Liver (tissue), 9 donors: ENCODE data around the gene OR10A4. TPM values are rescaled to one million over a fixed set of nuclear protein-coding genes. Genes with fewer than 3 reads are reported as not detected.

Experiments
- DNase-seq: peaks from one replicate; pipeline ENCODE4 v3.0.0-alpha.2; 2017; ENCODE audit warnings: low spot score
- H3K27ac ChIP-seq, 2 donors: one replicate each; pipeline ENCODE4 v1.7.0; 2013; ENCODE audit warnings: inconsistent platforms in 2 of 2, low read length in 2 of 2, control low read depth in 1 of 2, low read depth in 1 of 2, mild to moderate bottlenecking in 1 of 2
- H3K27me3 ChIP-seq, 4 donors: one replicate each; pipeline versions ENCODE4 v1.6.1 to v1.7.0; 2013; ENCODE audit warnings: low read length in 3 of 4, inconsistent platforms in 1 of 4, mild to moderate bottlenecking in 1 of 4, moderate library complexity in 1 of 4; ENCODE audit not compliant: control insufficient read depth in 4 of 4, insufficient read depth in 4 of 4
- H3K36me3 ChIP-seq, 4 donors: one replicate each; pipeline versions ENCODE4 v1.6.1 to v1.7.0; 2013; ENCODE audit warnings: low read length in 3 of 4, mild to moderate bottlenecking in 3 of 4, low read depth in 1 of 4, moderate library complexity in 1 of 4; ENCODE audit not compliant: control insufficient read depth in 4 of 4, insufficient read depth in 3 of 4
- H3K4me1 ChIP-seq, 4 donors: one replicate each; pipeline versions ENCODE4 v1.6.1 to v1.7.0; 2013; ENCODE audit warnings: low read length in 3 of 4, mild to moderate bottlenecking in 3 of 4, moderate library complexity in 1 of 4; ENCODE audit not compliant: control insufficient read depth in 4 of 4, insufficient read depth in 4 of 4
- H3K4me3 ChIP-seq, 3 donors: one replicate each; pipeline versions ENCODE4 v1.6.1 to v1.7.0; 2013; ENCODE audit warnings: low read length in 3 of 3, control low read depth in 1 of 3, low read depth in 1 of 3, mild to moderate bottlenecking in 1 of 3
- H3K9ac ChIP-seq, 2 donors: one replicate each; pipeline ENCODE4 v1.7.0; 2013; ENCODE audit warnings: low read length in 2 of 2, mild to moderate bottlenecking in 2 of 2, moderate library complexity in 2 of 2, control low read depth in 1 of 2, low read depth in 1 of 2
- H3K9me3 ChIP-seq, 4 donors: one replicate each; pipeline versions ENCODE4 v1.6.1 to v1.7.0; 2013; ENCODE audit warnings: low read length in 3 of 4; ENCODE audit not compliant: control insufficient read depth in 4 of 4
- ATF3 ChIP-seq: IDR thresholded peaks from 2 replicates; pipeline ENCODE4 v1.6.1; 2016; ENCODE audit warnings: antibody characterized with exemption
- CTCF ChIP-seq: fragments of 150-350 bp; IDR thresholded peaks from 2 replicates; pipeline ENCODE4 v1.5.1; 2017; ENCODE audit warnings: improper control_type of control experiment, low read depth, low read length; ENCODE audit not compliant: missing input control
- EGR1 ChIP-seq, 2 donors: IDR thresholded peaks; 2 replicates each; pipeline ENCODE4 v1.6.1; 2016 to 2018; ENCODE audit warnings: antibody characterized with exemption in 2 of 2, low read depth in 2 of 2
- FOXA1 ChIP-seq: IDR thresholded peaks from 2 replicates; pipeline ENCODE4 v1.6.1; 2016; ENCODE audit warnings: antibody characterized with exemption
- FOXA2 ChIP-seq: IDR thresholded peaks from 2 replicates; pipeline ENCODE4 v1.6.1; 2016; ENCODE audit warnings: antibody characterized with exemption
- GABPA ChIP-seq, 2 donors: IDR thresholded peaks in 1 of 2; conservative IDR thresholded peaks in 1 of 2; 2 replicates each; pipeline ENCODE4 v1.6.1; 2016; ENCODE audit warnings: antibody characterized with exemption in 2 of 2, mild to moderate bottlenecking in 1 of 2, moderate library complexity in 1 of 2
- HNF4A ChIP-seq, 2 donors: conservative IDR thresholded peaks; 2 replicates each; pipeline ENCODE4 v1.6.1; 2016; ENCODE audit warnings: antibody characterized with exemption in 2 of 2, mild to moderate bottlenecking in 2 of 2
- HNF4G ChIP-seq: IDR thresholded peaks from 2 replicates; pipeline ENCODE4 v1.6.1; 2016; ENCODE audit warnings: antibody characterized with exemption
- JUND ChIP-seq, 2 donors: IDR thresholded peaks; 2 replicates each; pipeline ENCODE4 v1.6.1; 2016; ENCODE audit warnings: antibody characterized with exemption in 2 of 2
- MAX ChIP-seq: IDR thresholded peaks from 2 replicates; pipeline ENCODE4 v1.6.1; 2016; ENCODE audit warnings: antibody characterized with exemption
- NR2F2 ChIP-seq: IDR thresholded peaks from 2 replicates; pipeline ENCODE4 v1.6.1; 2016; ENCODE audit warnings: antibody characterized with exemption
- RAD21 ChIP-seq, 2 donors: IDR thresholded peaks; 2 replicates each; pipeline ENCODE4 v1.6.1; 2016; ENCODE audit warnings: antibody characterized with exemption in 2 of 2, mild to moderate bottlenecking in 2 of 2
- REST ChIP-seq: IDR thresholded peaks from 2 replicates; pipeline ENCODE4 v1.6.1; 2016; ENCODE audit warnings: antibody characterized with exemption, mild to moderate bottlenecking
- RXRA ChIP-seq, 2 donors: IDR thresholded peaks; 2 replicates each; pipeline ENCODE4 v1.6.1; 2017 to 2018; ENCODE audit warnings: antibody characterized with exemption in 2 of 2, mild to moderate bottlenecking in 1 of 2
- SP1 ChIP-seq: IDR thresholded peaks from 2 replicates; pipeline ENCODE4 v1.6.1; 2018; ENCODE audit warnings: antibody characterized with exemption, mild to moderate bottlenecking
- TAF1 ChIP-seq: conservative IDR thresholded peaks from 2 replicates; pipeline ENCODE4 v1.6.1; 2016; ENCODE audit warnings: antibody characterized with exemption, mild to moderate bottlenecking
- YY1 ChIP-seq: IDR thresholded peaks from 2 replicates; pipeline ENCODE4 v1.6.1; 2016; ENCODE audit warnings: antibody characterized with exemption, mild to moderate bottlenecking
- ZBTB33 ChIP-seq: IDR thresholded peaks from 2 replicates; pipeline ENCODE4 v1.6.1; 2016; ENCODE audit warnings: antibody characterized with exemption
- WGBS: extraction: QIAGEN DNeasy Blood & Tissue Kit; methylation state at CpG from one replicate; pipeline ENCODE4 v1.1.7; 2013; 5-methylcytosine and 5-hydroxymethylcytosine counted together
- polyA plus RNA-seq, 2 donors: library from polyadenylated mRNA; stranded (reverse) in 1 of 2; unstranded in 1 of 2; fragments of 200-250 nt in 1 of 2; fragments of >200 nt in 1 of 2; fragmentation: Nextera tagmentation in 1 of 2; extraction: Ambion mirVana in 1 of 2; gene quantifications; one replicate each; pipeline versions ENCODE4 v1.2.1 to v1.2.3, GENCODE V29; 2013 to 2015
- total RNA-seq, 2 donors: library from RNA; depleted of rRNA; stranded (reverse); fragments of >200 nt; gene quantifications; one replicate each; pipeline ENCODE4 v1.2.3, GENCODE V29; 2014
- donor health status: healthy.
- donor health status: healthy.
- donor health status: healthy.
- donor health status: healthy.
- donor health status: healthy.

Gene OR10A4
- total and polyA plus RNA-seq, 4 donors, result not detected

GRCh38 chr11:6841694-6842093, 34.7 kb upstream of the OR10A4 start (continued):
- no peak for TF ChIP-seq ZBTB33
- TF ChIP-seq GABPA (IDR thresholded peaks at IDR 0.05 in 1 of 2, conservative IDR thresholded peaks at IDR 0.05 in 1 of 2), result no peak
- no peak for TF ChIP-seq JUND (IDR thresholded peaks at IDR 0.05)
- TF ChIP-seq YY1, result no peak

GRCh38 chr11:6843670-6844069, 32.8 kb upstream of the OR10A4 start:
- 61% methylated on average over 2 of the region's 2 CpGs for WGBS
- Histone ChIP-seq H3K9me3 (peaks cover 0 to 12% (median 5%) of the 10 kb centered on the region in 4 donors), H3K36me3 (no peaks in the 10 kb centered on the region)

More at GRCh38 chr11:6843670-6844069, 32.8 kb upstream of the OR10A4 start:
- Histone ChIP-seq H3K27ac (no peak overlapping the region), H3K4me3 (no peak overlapping the region), H3K4me1 (no peaks in the 10 kb centered on the region), H3K9ac (no peak overlapping the region), H3K27me3 (peaks cover 0 to 4% (median 0%) of the 10 kb centered on the region in 4 donors)
- TF ChIP-seq REST, result no peak
- TF ChIP-seq SP1, result no peak
- TF ChIP-seq HNF4G, result no peak
- TF ChIP-seq JUND (IDR thresholded peaks at IDR 0.05), result no peak
- TF ChIP-seq ATF3, result no peak
- TF ChIP-seq NR2F2, result no peak
- no peak for TF ChIP-seq YY1
- TF ChIP-seq GABPA (IDR thresholded peaks at IDR 0.05 in 1 of 2, conservative IDR thresholded peaks at IDR 0.05 in 1 of 2), result no peak
- no peak for TF ChIP-seq HNF4A (conservative IDR thresholded peaks at IDR 0.05)
- TF ChIP-seq ZBTB33, result no peak
- no peak for TF ChIP-seq RXRA (IDR thresholded peaks at IDR 0.05)
- TF ChIP-seq CTCF, result no peak
- no peak for TF ChIP-seq TAF1
- TF ChIP-seq MAX, result no peak
- TF ChIP-seq EGR1 (IDR thresholded peaks at IDR 0.05; ENCODE audit: low read depth in 2 of 2), result no peak
- TF ChIP-seq RAD21 (IDR thresholded peaks at IDR 0.05), result no peak
- no peak for TF ChIP-seq FOXA2
- no peak for TF ChIP-seq FOXA1
- no peak for DNase-seq
